NCI-H748 treated with DMSO at 0.1 percent for 48 hours (cell line): ENCODE results near the gene PDE6B.

Experiments used
- DNase-seq: peaks from one replicate; lab custom pipeline; 2025; lab: John Stamatoyannopoulos, UW

PDE6B gene

DNA sequence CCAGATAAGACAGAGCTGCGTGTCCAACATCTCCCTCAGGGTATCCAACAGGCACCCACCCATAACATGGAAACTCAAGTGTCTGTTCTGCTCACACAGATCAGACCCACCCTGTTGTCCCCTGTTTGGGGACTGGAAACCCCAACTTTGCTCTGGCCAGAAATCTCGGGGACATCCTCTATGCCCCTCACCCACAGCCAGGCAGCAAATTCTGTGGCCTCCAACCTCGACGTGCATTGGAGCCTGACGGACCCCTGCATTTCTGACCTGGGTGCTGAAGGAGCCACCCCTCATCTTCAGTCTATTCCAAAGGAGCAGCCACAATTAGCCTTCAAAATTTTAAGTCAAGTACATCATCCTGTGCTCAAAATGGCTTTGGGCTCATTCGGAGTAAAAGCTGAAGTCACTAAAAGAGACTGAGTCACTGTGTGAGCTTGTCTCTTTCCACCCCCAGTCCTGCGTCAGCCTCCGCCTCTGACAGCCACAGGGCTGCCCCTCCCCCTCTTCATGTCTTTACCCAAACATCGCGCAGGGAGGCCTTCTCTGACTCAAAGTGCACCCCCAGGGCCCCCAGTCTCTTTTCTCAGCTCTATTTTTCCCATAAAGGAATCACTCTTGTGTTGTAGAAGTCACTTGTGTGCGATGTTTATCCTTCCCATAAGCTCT, 24.4 kb upstream of the PDE6B start:
- no peak for DNase-seq

GRCh38 chr4:601612-602558, 23.5 kb upstream of the PDE6B start:
- no peak for DNase-seq

DNA sequence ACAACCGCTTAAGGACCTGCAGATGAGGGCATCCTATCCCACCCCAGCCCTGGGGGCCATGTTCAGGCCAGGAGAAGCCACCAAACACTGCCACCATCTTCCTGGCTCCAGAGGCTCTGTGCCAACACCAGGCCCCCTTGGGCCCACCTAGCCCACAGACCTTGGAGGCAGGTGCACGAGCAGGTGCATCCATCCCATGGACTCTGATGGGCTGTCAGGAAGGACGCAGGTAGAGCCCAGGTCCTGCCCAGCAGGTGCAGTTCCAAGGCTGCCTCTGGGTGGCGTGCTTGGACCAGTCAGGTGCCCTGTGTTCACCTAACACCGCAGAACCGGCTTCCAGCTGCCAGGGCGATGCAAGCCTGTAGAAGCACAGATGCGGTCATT, 22.8 kb upstream of the PDE6B start:
- no peak for DNase-seq

- DNase-seq: no peak
Measured at GRCh38 chr4:604131-604530, 21.2 kb upstream of the PDE6B start.

GRCh38 chr4:605702-606425, 19.5 kb upstream of the PDE6B start:
- DNase-seq: no peak

DNA sequence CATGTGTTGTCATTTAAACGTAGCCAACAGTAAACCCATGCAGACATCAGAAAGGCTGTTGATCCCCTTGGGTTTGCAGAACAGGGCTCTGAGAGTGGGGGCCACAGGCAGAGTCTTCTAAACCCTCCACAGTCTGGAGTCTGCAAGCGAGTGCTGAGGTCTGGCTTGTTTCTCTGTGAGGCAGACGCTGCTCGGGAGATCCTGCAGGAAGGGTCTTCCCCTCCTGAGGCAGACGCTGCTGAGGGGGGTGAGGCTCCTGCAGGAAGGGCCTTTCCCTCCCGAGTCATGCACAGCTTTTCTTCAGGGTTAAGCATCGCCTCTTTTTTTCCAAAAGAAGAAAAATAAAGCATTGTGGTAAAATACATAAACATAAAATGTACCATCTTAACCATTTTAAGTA, 17.1 kb upstream of the PDE6B start:
- no peak for DNase-seq

- no peak for DNase-seq
Measured at GRCh38 chr4:609400-610050, 15.8 kb upstream of the PDE6B start.

- DNase-seq: no peak
Measured at GRCh38 chr4:610411-611261, 14.7 kb upstream of the PDE6B start.

- DNase-seq: no peak
Measured at GRCh38 chr4:612052-612748, 13.2 kb upstream of the PDE6B start.

GRCh38 chr4:612749-613125, 12.6 kb upstream of the PDE6B start:
- no peak for DNase-seq

GRCh38 chr4:613126-613525, 12.2 kb upstream of the PDE6B start:
- no peak for DNase-seq

GRCh38 chr4:616091-616490, 9.3 kb upstream of the PDE6B start:
- DNase-seq: no peak

DNA sequence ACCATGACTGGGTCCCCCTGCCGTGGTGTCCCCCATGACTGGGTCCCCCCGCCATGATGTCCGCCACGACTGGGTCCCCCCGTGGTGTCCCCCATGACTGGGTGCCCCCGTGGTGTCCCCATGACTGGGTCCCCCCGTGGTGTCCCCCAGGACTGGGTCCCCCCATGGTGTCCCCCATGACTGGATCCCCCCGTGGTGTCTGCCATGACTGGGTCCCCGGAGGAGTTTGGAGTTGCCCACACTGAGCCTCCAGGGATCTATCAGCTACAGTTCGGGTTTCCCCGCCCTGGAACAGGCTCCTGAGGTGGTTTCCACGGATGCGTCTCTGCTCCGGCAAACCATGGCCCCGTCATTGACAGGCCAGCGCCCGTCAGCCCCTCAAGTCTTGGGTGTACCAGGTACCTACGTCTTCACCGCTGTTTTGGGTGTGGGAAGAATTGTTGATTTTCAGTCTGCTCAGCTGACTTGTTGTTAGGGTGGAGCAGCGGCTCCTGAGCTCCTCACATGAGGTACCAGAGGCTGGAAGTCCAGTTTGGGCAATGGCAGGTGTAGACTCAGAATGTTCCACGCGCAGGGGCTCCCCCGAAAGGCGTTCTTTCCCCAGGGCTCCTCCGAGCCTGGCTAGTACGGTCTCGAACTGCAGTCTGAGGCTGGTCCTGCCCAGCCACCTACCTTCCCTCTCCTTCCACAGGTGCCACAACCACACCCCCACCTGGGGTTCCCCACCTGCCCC, 8.3 kb upstream of the PDE6B start:
- DNase-seq: no peak

DNA sequence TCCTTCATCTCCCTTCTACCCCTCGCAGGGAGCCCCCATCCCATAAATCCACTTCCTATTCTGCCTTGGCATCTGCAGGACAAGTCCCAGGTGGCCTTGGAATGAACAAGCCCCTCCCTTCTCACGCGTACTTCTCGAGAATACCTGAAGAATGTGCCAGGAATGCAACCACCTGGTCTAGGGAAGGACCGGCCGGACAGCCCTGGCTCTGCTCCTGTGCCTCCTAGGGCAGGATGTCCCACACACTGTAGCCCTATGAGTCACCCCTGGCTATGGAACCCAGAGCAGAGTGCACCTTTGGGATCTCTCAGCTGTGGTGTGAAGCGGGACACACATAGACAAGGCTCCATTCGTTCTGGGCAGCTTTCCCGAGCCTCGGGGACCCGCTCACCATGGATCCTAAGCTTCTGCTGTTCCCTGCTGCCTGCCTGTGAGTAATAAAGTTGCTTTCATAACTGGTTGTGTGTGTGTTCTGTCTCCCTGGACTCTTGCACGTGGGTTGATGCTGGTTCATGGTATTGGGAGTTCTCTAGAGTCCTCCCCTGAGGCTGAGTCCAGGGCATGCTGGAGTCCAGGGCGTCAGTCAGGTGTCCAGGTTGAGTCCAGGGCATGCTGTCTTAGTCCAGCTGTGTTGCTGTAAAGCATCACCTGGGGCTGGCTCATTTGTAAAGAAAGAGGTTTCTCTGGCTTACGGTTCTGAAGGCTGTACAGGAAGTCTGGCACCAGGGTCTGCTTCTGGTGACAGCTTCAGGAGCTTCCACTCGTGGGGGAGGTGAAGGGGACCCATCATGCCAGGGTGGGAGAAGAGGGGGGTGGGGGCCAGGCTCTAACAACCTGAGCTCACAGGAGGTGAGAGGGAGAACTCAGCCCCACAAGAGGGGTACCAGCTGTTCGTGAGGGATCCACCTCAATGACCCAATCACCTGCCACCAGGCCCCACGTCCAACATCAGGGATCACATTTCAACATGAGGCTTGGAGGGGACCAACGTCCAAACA, 7.4 kb upstream of the PDE6B start:
- no peak for DNase-seq

DNA sequence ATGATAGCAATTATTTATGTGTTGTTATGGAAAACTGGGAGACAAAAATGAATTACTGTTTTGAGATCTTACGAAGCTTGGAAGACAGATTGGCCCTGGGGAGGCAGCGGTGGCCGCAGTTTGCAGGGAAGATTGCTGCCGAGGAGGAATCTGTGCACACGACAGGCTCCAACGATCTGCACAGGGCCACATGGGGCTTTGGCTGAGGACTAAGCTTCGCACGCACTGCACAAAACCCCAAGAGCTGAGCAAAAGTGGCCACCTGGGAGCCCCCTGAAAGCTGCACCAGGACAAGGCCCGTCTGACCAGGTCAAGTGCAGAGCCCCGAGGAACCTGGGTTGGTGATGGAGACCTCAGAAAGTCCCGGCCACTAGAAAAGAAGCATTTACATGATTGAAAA, 5.2 kb upstream of the PDE6B start:
- no peak for DNase-seq

DNA sequence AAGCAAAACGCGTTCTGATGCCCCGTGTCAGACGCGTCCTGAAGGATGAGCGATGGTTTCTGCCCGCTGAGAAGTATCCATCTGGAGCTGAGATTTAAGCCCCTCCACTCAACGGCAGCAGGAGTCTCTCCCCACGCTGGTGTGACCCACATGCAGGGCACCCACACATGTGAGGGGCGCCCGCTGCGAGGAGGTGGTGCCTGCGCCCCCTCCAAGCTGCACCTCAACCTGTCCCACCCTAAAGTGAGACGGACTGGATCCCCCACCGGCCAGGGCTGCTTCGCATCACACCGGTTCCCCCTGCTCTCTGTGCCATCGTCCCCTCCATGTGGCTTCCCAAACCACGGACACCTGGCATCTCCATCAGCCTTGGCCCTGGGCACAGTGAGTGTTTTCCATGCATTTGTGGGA, 4.5 kb upstream of the PDE6B start:
- DNase-seq: no peak

- DNase-seq: no peak
Measured at GRCh38 chr4:621296-622070, 3.9 kb upstream of the PDE6B start.
